ENCODE results near the gene CHD5.

CHD5 gene

GRCh38 chr1:6145864-6146410 is 34.2 kb downstream of the CHD5 start:
- no peaks in the 10 kb centered on the region for H3K9me3 ChIP-seq (ENCODE audit: low read depth, low read length)
- no peaks in the 10 kb centered on the region for H3K36me3 ChIP-seq (ENCODE audit: insufficient read depth, low read length)
- no peak for TF ChIP-seq EZH2 (IDR thresholded peaks at IDR 0.05)
- no peak for TF ChIP-seq FOXP2 (optimal IDR thresholded peaks at IDR 0.05; ENCODE audit: control extremely low read depth, extremely low read length, insufficient read depth)
- TF ChIP-seq POLR2AphosphoS5 (IDR thresholded peaks at IDR 0.05; ENCODE audit: borderline replicate concordance, low read depth, low read length): no peak
- no peak overlapping the region for H3K9ac ChIP-seq (ENCODE audit: insufficient read length)
- no peak overlapping the region for H3K4me3 ChIP-seq
- DNase-seq (ENCODE audit: low read depth, low spot score): no peak
- H3K27ac ChIP-seq: no peak overlapping the region

DNA sequence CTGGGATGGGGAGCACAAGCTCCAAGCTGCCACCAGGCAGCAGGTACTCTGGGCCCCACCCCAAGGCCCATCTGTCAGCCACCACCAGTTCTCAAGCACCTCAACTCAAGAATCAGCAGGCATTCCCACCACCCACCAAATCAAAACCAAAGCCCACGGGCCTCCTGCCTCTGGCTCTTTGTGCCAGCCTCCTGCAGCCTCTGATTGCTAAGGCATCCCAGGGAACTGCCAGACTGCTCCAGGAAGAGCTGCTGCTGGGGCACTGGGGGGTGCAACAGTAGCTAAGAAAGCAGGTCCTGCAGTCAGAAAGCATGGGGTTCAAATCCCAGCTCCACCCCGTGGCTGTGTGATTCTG is 34.7 kb downstream of the CHD5 start:
- no peak for TF ChIP-seq POLR2AphosphoS5 (IDR thresholded peaks at IDR 0.05; ENCODE audit: borderline replicate concordance, low read depth, low read length)
- TF ChIP-seq FOXP2 (optimal IDR thresholded peaks at IDR 0.05; ENCODE audit: control extremely low read depth, extremely low read length, insufficient read depth): no peak
- no peak for TF ChIP-seq EZH2 (IDR thresholded peaks at IDR 0.05)

GRCh38 chr1:6144647-6145395 is 35.3 kb downstream of the CHD5 start:
- H3K9ac ChIP-seq (ENCODE audit: insufficient read length): no peak overlapping the region
- no peaks in the 10 kb centered on the region for H3K9me3 ChIP-seq (ENCODE audit: low read depth, low read length)
- no peaks in the 10 kb centered on the region for H3K36me3 ChIP-seq (ENCODE audit: insufficient read depth, low read length)
- TF ChIP-seq EZH2 (IDR thresholded peaks at IDR 0.05) (no peak), FOXP2 (optimal IDR thresholded peaks at IDR 0.05; ENCODE audit: control extremely low read depth, extremely low read length, insufficient read depth) (no peak), POLR2AphosphoS5 (IDR thresholded peaks at IDR 0.05; ENCODE audit: borderline replicate concordance, low read depth, low read length) (no peak)
- no peak overlapping the region for H3K27ac ChIP-seq
- H3K4me3 ChIP-seq: no peak overlapping the region
- DNase-seq (ENCODE audit: low read depth, low spot score): no peak

More for the DNA sequence above, 34.7 kb downstream of the CHD5 start:
- no peak overlapping the region for H3K27ac ChIP-seq
- no peak overlapping the region for H3K9ac ChIP-seq (ENCODE audit: insufficient read length)
- H3K4me3 ChIP-seq: no peak overlapping the region
- no peaks in the 10 kb centered on the region for H3K36me3 ChIP-seq (ENCODE audit: insufficient read depth, low read length)
- no peak for DNase-seq (ENCODE audit: low read depth, low spot score)
- H3K9me3 ChIP-seq (ENCODE audit: low read depth, low read length): no peaks in the 10 kb centered on the region

- DNase-seq (ENCODE audit: low read depth, low spot score): no peak
- no peaks in the 10 kb centered on the region for H3K9me3 ChIP-seq (ENCODE audit: low read depth, low read length)
- H3K36me3 ChIP-seq (ENCODE audit: insufficient read depth, low read length): no peaks in the 10 kb centered on the region
- TF ChIP-seq EZH2 (IDR thresholded peaks at IDR 0.05) (no peak), POLR2AphosphoS5 (IDR thresholded peaks at IDR 0.05; ENCODE audit: borderline replicate concordance, low read depth, low read length) (no peak), FOXP2 (optimal IDR thresholded peaks at IDR 0.05; ENCODE audit: control extremely low read depth, extremely low read length, insufficient read depth) (no peak)
- H3K9ac ChIP-seq (ENCODE audit: insufficient read length): no peak overlapping the region
- no peak overlapping the region for H3K27ac ChIP-seq
- H3K4me3 ChIP-seq: no peak overlapping the region
Observed at GRCh38 chr1:6144175-6144574, 35.9 kb downstream of the CHD5 start.

- no peak overlapping the region for H3K4me3 ChIP-seq
- H3K9me3 ChIP-seq (ENCODE audit: low read depth, low read length): no peaks in the 10 kb centered on the region
- no peak for DNase-seq (ENCODE audit: low read depth, low spot score)
- no peaks in the 10 kb centered on the region for H3K36me3 ChIP-seq (ENCODE audit: insufficient read depth, low read length)
- no peak overlapping the region for H3K9ac ChIP-seq (ENCODE audit: insufficient read length)
- no peak overlapping the region for H3K27ac ChIP-seq
- no peak for TF ChIP-seq FOXP2 (optimal IDR thresholded peaks at IDR 0.05; ENCODE audit: control extremely low read depth, extremely low read length, insufficient read depth)
- no peak for TF ChIP-seq POLR2AphosphoS5 (IDR thresholded peaks at IDR 0.05; ENCODE audit: borderline replicate concordance, low read depth, low read length)
- TF ChIP-seq EZH2 (IDR thresholded peaks at IDR 0.05): no peak
Observed at GRCh38 chr1:6143395-6143794, 36.7 kb downstream of the CHD5 start.

GRCh38 chr1:6142734-6143133 is 37.4 kb downstream of the CHD5 start:
- H3K36me3 ChIP-seq (ENCODE audit: insufficient read depth, low read length): no peaks in the 10 kb centered on the region
- no peak overlapping the region for H3K27ac ChIP-seq
- TF ChIP-seq EZH2 (IDR thresholded peaks at IDR 0.05) (no peak), POLR2AphosphoS5 (IDR thresholded peaks at IDR 0.05; ENCODE audit: borderline replicate concordance, low read depth, low read length) (no peak), FOXP2 (optimal IDR thresholded peaks at IDR 0.05; ENCODE audit: control extremely low read depth, extremely low read length, insufficient read depth) (no peak)
- no peak overlapping the region for H3K9ac ChIP-seq (ENCODE audit: insufficient read length)
- no peak overlapping the region for H3K4me3 ChIP-seq
- no peak for DNase-seq (ENCODE audit: low read depth, low spot score)
- H3K9me3 ChIP-seq (ENCODE audit: low read depth, low read length): no peaks in the 10 kb centered on the region

GRCh38 chr1:6142036-6142621 is 38.0 kb downstream of the CHD5 start:
- Histone ChIP-seq H3K27ac (no peak overlapping the region), H3K9ac (ENCODE audit: insufficient read length) (no peak overlapping the region), H3K4me3 (no peak overlapping the region), H3K9me3 (ENCODE audit: low read depth, low read length) (no peaks in the 10 kb centered on the region), H3K36me3 (ENCODE audit: insufficient read depth, low read length) (no peaks in the 10 kb centered on the region)
- TF ChIP-seq EZH2 (IDR thresholded peaks at IDR 0.05) (no peak), FOXP2 (optimal IDR thresholded peaks at IDR 0.05; ENCODE audit: control extremely low read depth, extremely low read length, insufficient read depth) (no peak), POLR2AphosphoS5 (IDR thresholded peaks at IDR 0.05; ENCODE audit: borderline replicate concordance, low read depth, low read length) (no peak)
- DNase-seq (ENCODE audit: low read depth, low spot score): no peak

- no peaks in the 10 kb centered on the region for H3K36me3 ChIP-seq (ENCODE audit: insufficient read depth, low read length)
- no peak overlapping the region for H3K27ac ChIP-seq
- H3K9me3 ChIP-seq (ENCODE audit: low read depth, low read length): no peaks in the 10 kb centered on the region
- no peak overlapping the region for H3K9ac ChIP-seq (ENCODE audit: insufficient read length)
- no peak for DNase-seq (ENCODE audit: low read depth, low spot score)
- H3K4me3 ChIP-seq: no peak overlapping the region
- TF ChIP-seq FOXP2 (optimal IDR thresholded peaks at IDR 0.05; ENCODE audit: control extremely low read depth, extremely low read length, insufficient read depth) (no peak), EZH2 (IDR thresholded peaks at IDR 0.05) (no peak)
Observed at GRCh38 chr1:6141592-6141991, 38.5 kb downstream of the CHD5 start.
